Astrocyte (in vitro differentiated cells and primary cell): ENCODE results near the gene ERV3-1.

ENCODE experiments used
- CTCF ChIP-seq: IDR thresholded peaks from 2 replicates; pipeline ENCODE4 v1.5.1; 2011; ENCODE audit warnings: low read depth, mild to moderate bottlenecking, inconsistent platforms, low read length, moderate library complexity; ENCODE audit not compliant: insufficient read depth
- EZH2 ChIP-seq: IDR thresholded peaks from 2 replicates; pipeline ENCODE4 v1.6.1; 2012; ENCODE audit warnings: mild to moderate bottlenecking, low read length, inconsistent platforms; ENCODE audit not compliant: insufficient read depth

- no peak for TF ChIP-seq CTCF
- TF ChIP-seq EZH2, result no peak
These were observed 60.8 kb downstream of the ERV3-1 start for GRCh38 chr7:64945503-64946175.
